Mononuclear cell (primary cell): Measurements from ENCODE around the gene ORM1. TPM values are rescaled to one million over a fixed set of nuclear protein-coding genes. Genes with fewer than 3 reads are reported as not detected.

Source experiments
- H3K27me3 ChIP-seq: 2 replicates; pipeline ENCODE4 v1.6.0; 2011; ENCODE audit warnings: low read length, control low read depth; ENCODE audit not compliant: insufficient read depth
- H3K4me1 ChIP-seq: 2 replicates; pipeline ENCODE4 v1.5.1; 2011; ENCODE audit warnings: mild to moderate bottlenecking, low read length, control low read depth; ENCODE audit not compliant: insufficient read depth
- H3K4me3 ChIP-seq: 2 replicates; pipeline ENCODE4 v1.5.1; 2011; ENCODE audit warnings: mild to moderate bottlenecking, low read length, moderate library complexity
- H3K9me3 ChIP-seq: 2 replicates; pipeline ENCODE4 v1.5.1; 2011; ENCODE audit warnings: low read depth, mild to moderate bottlenecking, control low read depth, low read length
- total RNA-seq: library from RNA; depleted of rRNA; stranded (reverse); fragments of >200 nt; gene quantifications from one replicate; pipeline ENCODE4 v1.2.3, GENCODE V29; 2012

Gene ORM1
- total RNA-seq, 1 donor = not detected

GRCh38 chr9:114348906-114349482, 26.1 kb downstream of the ORM1 start:
- Histone ChIP-seq H3K4me3 (no peak overlapping the region), H3K27me3 (no peaks in the 10 kb centered on the region), H3K4me1 (peaks cover 24% of the 10 kb centered on the region), H3K9me3 (no peaks in the 10 kb centered on the region)

GRCh38 chr9:114349713-114350480, 27.0 kb downstream of the ORM1 start:
- no peaks in the 10 kb centered on the region for H3K27me3 ChIP-seq
- no peaks in the 10 kb centered on the region for H3K9me3 ChIP-seq
- no peak overlapping the region for H3K4me3 ChIP-seq
- peaks cover 24% of the 10 kb centered on the region for H3K4me1 ChIP-seq

- no peaks in the 10 kb centered on the region for H3K9me3 ChIP-seq
- H3K4me1 ChIP-seq = peaks cover 24% of the 10 kb centered on the region
- no peak overlapping the region for H3K4me3 ChIP-seq
- no peaks in the 10 kb centered on the region for H3K27me3 ChIP-seq
Observed at GRCh38 chr9:114350636-114351401, 27.9 kb downstream of the ORM1 start.

GRCh38 chr9:114351932-114352331, 29.0 kb downstream of the ORM1 start:
- no peak overlapping the region for H3K4me3 ChIP-seq
- peaks cover 24% of the 10 kb centered on the region for H3K4me1 ChIP-seq
- no peaks in the 10 kb centered on the region for H3K9me3 ChIP-seq
- H3K27me3 ChIP-seq = no peaks in the 10 kb centered on the region

GRCh38 chr9:114355821-114356220, 32.9 kb downstream of the ORM1 start:
- no peaks in the 10 kb centered on the region for H3K27me3 ChIP-seq
- no peak overlapping the region for H3K4me3 ChIP-seq
- H3K9me3 ChIP-seq = no peaks in the 10 kb centered on the region
- H3K4me1 ChIP-seq = peaks cover 3% of the 10 kb centered on the region

GRCh38 chr9:114356792-114357191, 33.9 kb downstream of the ORM1 start:
- H3K9me3 ChIP-seq = no peaks in the 10 kb centered on the region
- peaks cover 6% of the 10 kb centered on the region for H3K4me1 ChIP-seq
- H3K27me3 ChIP-seq = no peaks in the 10 kb centered on the region
- no peak overlapping the region for H3K4me3 ChIP-seq

- no peaks in the 10 kb centered on the region for H3K9me3 ChIP-seq
- peaks cover 10% of the 10 kb centered on the region for H3K4me1 ChIP-seq
- H3K4me3 ChIP-seq = no peak overlapping the region
- H3K27me3 ChIP-seq = no peaks in the 10 kb centered on the region
Observed at GRCh38 chr9:114357360-114357759, 34.5 kb downstream of the ORM1 start.

GRCh38 chr9:114357911-114358328, 35.0 kb downstream of the ORM1 start:
- H3K4me1 ChIP-seq = peaks cover 14% of the 10 kb centered on the region
- no peaks in the 10 kb centered on the region for H3K9me3 ChIP-seq
- no peak overlapping the region for H3K4me3 ChIP-seq
- H3K27me3 ChIP-seq = no peaks in the 10 kb centered on the region

GRCh38 chr9:114359801-114360200, 36.9 kb downstream of the ORM1 start:
- no peaks in the 10 kb centered on the region for H3K27me3 ChIP-seq

GRCh38 chr9:114361542-114361941, 38.6 kb downstream of the ORM1 start:
- no peaks in the 10 kb centered on the region for H3K27me3 ChIP-seq
- H3K4me3 ChIP-seq = no peak overlapping the region
- H3K4me1 ChIP-seq = peaks cover 49% of the 10 kb centered on the region
- H3K9me3 ChIP-seq = no peaks in the 10 kb centered on the region

More at GRCh38 chr9:114359801-114360200, 36.9 kb downstream of the ORM1 start:
- H3K4me3 ChIP-seq = no peak overlapping the region
- H3K4me1 ChIP-seq = peaks cover 32% of the 10 kb centered on the region
- no peaks in the 10 kb centered on the region for H3K9me3 ChIP-seq

GRCh38 chr9:114362394-114362793, 39.5 kb downstream of the ORM1 start:
- Histone ChIP-seq H3K4me3 (no peak overlapping the region), H3K27me3 (no peaks in the 10 kb centered on the region), H3K9me3 (no peaks in the 10 kb centered on the region), H3K4me1 (peaks cover 57% of the 10 kb centered on the region)

- Histone ChIP-seq H3K4me1 (peaks cover 67% of the 10 kb centered on the region), H3K9me3 (no peaks in the 10 kb centered on the region), H3K27me3 (no peaks in the 10 kb centered on the region), H3K4me3 (no peak overlapping the region)
Observed at GRCh38 chr9:114363424-114363823, 40.5 kb downstream of the ORM1 start.

GRCh38 chr9:114364134-114365041, 41.5 kb downstream of the ORM1 start:
- Histone ChIP-seq H3K4me3 (no peak overlapping the region), H3K27me3 (no peaks in the 10 kb centered on the region), H3K4me1 (peaks cover 77% of the 10 kb centered on the region), H3K9me3 (no peaks in the 10 kb centered on the region)

GRCh38 chr9:114365194-114365593, 42.3 kb downstream of the ORM1 start:
- Histone ChIP-seq H3K4me3 (no peak overlapping the region), H3K27me3 (no peaks in the 10 kb centered on the region), H3K9me3 (no peaks in the 10 kb centered on the region), H3K4me1 (peaks cover 85% of the 10 kb centered on the region)
